ENCODE results near the gene EPHA2.

GRCh38 chr1:16143566-16144324, 12.1 kb downstream of the EPHA2 start:
- TF ChIP-seq CTCF (IDR thresholded peaks at IDR 0.05; ENCODE audit: borderline replicate concordance, extremely low read depth, low read length, poor library complexity, severe bottlenecking), result no peak
- TF ChIP-seq EZH2 (IDR thresholded peaks at IDR 0.05; ENCODE audit: borderline replicate concordance, low read depth, low read length, severe bottlenecking), result no peak

Measured in DND-41 (cell line).